Raji (cell line): Measurements from ENCODE around the gene RPH3AL.

Source experiments
- POLR2A ChIP-seq: IDR thresholded peaks from 2 replicates; pipeline ENCODE4 v1.6.1; 2011; ENCODE audit warnings: low read depth, low read length, control low read depth; ENCODE audit not compliant: insufficient read depth

The RPH3AL gene

GRCh38 chr17:306536-307294, 45.9 kb downstream of the RPH3AL start:
- TF ChIP-seq POLR2A = no peak

GRCh38 chr17:306116-306515, 46.5 kb downstream of the RPH3AL start:
- no peak for TF ChIP-seq POLR2A

GRCh38 chr17:305090-305976, 47.3 kb downstream of the RPH3AL start:
- TF ChIP-seq POLR2A = no peak

GRCh38 chr17:304461-304860, 48.1 kb downstream of the RPH3AL start:
- TF ChIP-seq POLR2A = no peak

- TF ChIP-seq POLR2A = no peak
Observed at GRCh38 chr17:303168-303567, 49.4 kb downstream of the RPH3AL start.

GRCh38 chr17:302300-302698, 50.3 kb downstream of the RPH3AL start:
- TF ChIP-seq POLR2A = no peak

GRCh38 chr17:301681-302299, 50.8 kb downstream of the RPH3AL start:
- TF ChIP-seq POLR2A = no peak

GRCh38 chr17:300881-301280, 51.7 kb downstream of the RPH3AL start:
- no peak for TF ChIP-seq POLR2A

GRCh38 chr17:299546-299945, 53.1 kb downstream of the RPH3AL start:
- no peak for TF ChIP-seq POLR2A

GRCh38 chr17:298791-299450, 53.7 kb downstream of the RPH3AL start:
- no peak for TF ChIP-seq POLR2A

- TF ChIP-seq POLR2A = no peak
Observed at GRCh38 chr17:297758-298157, 54.8 kb downstream of the RPH3AL start.

GRCh38 chr17:296906-297690, 55.5 kb downstream of the RPH3AL start:
- no peak for TF ChIP-seq POLR2A

GRCh38 chr17:296379-296778, 56.2 kb downstream of the RPH3AL start:
- TF ChIP-seq POLR2A = no peak
